Mammary microvascular endothelial cell (primary cell): ENCODE results near the gene COPS6. TPM values are rescaled to one million over a fixed set of nuclear protein-coding genes. Genes with fewer than 3 reads are reported as not detected.

Source experiments
- total RNA-seq: library from RNA; depleted of rRNA; stranded (reverse); fragments of >200 nt; gene quantifications from 2 replicates; pipeline ENCODE4 v1.2.3, GENCODE V29; 2015

Gene COPS6
- 102 and 125 TPM in 2 replicates for total RNA-seq

GRCh38 chr7:100088621-100089457 is at the start of gene COPS6:
TSS of gene COPS6 (plus strand) at chr7:100088969. CDS start at chr7:100088991, 22 bp downstream.

GRCh38 chr7:100049441-100050291 is 39.1 kb upstream of the COPS6 start, which contains the start of gene ZSCAN21:
TSS of gene ZSCAN21 (plus strand) at chr7:100049774. CDS start at chr7:100057007, 7,233 bp downstream.

GRCh38 chr7:100081535-100082102 is 7.2 kb upstream of the COPS6 start, which contains the start of gene ZNF3:
TSS of gene ZNF3 (minus strand) at chr7:100081723. CDS start at chr7:100077357, 4,366 bp downstream.

GRCh38 chr7:100101016-100101862 is 12.5 kb downstream of the COPS6 start, which contains the start of the genes AP4M1 and MCM7:
TSS of gene AP4M1 (plus strand) at chr7:100101643. CDS start at chr7:100101715, 72 bp downstream.
TSS of gene MCM7 (minus strand) at chr7:100101397. CDS start at chr7:100101294, 103 bp downstream.

GRCh38 chr7:100119072-100119969 is 30.6 kb downstream of the COPS6 start, which contains the start of the genes CNPY4 and TAF6:
TSS of gene CNPY4 (plus strand) at chr7:100119634. CDS start at chr7:100119745, 111 bp downstream.
TSS of gene TAF6 (minus strand) at chr7:100119358. CDS start at chr7:100114209, 5,149 bp downstream.

GRCh38 chr7:100126931-100127865 is 38.4 kb downstream of the COPS6 start, which contains the start of gene MBLAC1:
TSS of gene MBLAC1 (plus strand) at chr7:100126967. CDS start at chr7:100127396, 429 bp downstream.

Other genes starting within 250 kb of the COPS6 start
- not detected in 2 replicates for gene OR2AE1, start 211.9 kb upstream of the COPS6 start, total RNA-seq
- gene TRIM4, start 169.4 kb upstream of the COPS6 start, total RNA-seq = 24.0 and 25.8 TPM in 2 replicates
- not detected in 2 replicates for gene GJC3, start 159.3 kb upstream of the COPS6 start, total RNA-seq
- not detected in 2 replicates for gene AZGP1, start 112.9 kb upstream of the COPS6 start, total RNA-seq
- gene ZKSCAN1, start 73.4 kb upstream of the COPS6 start, total RNA-seq = 11.3 and 13.6 TPM in 2 replicates
- 6.1 and 8.3 TPM in 2 replicates for gene ZSCAN21, start 39.2 kb upstream of the COPS6 start, total RNA-seq
- 19.1 and 21.1 TPM in 2 replicates for gene ZNF3, start 7.2 kb upstream of the COPS6 start, total RNA-seq
- 149 and 155 TPM in 2 replicates for gene MCM7, start 12.4 kb downstream of the COPS6 start, total RNA-seq
- 16.1 and 18.5 TPM in 2 replicates for gene AP4M1, start 12.7 kb downstream of the COPS6 start, total RNA-seq
- gene TAF6, start 30.4 kb downstream of the COPS6 start, total RNA-seq = 56.0 and 63.9 TPM in 2 replicates
- 23.8 and 25.7 TPM in 2 replicates for gene CNPY4, start 30.7 kb downstream of the COPS6 start, total RNA-seq
- gene MBLAC1, start 38.0 kb downstream of the COPS6 start, total RNA-seq = 4.7 and 5.0 TPM in 2 replicates
- 184 and 224 TPM in 2 replicates for gene LAMTOR4, start 59.9 kb downstream of the COPS6 start, total RNA-seq
- gene TRAPPC14, start 69.8 kb downstream of the COPS6 start, total RNA-seq = 4.7 and 6.3 TPM in 2 replicates
- 2.7 and 3.9 TPM in 2 replicates for gene GAL3ST4, start 79.6 kb downstream of the COPS6 start, total RNA-seq
- 0.89 and 1.00 TPM in 2 replicates for gene GPC2, start 88.4 kb downstream of the COPS6 start, total RNA-seq
- gene STAG3, start 88.9 kb downstream of the COPS6 start, total RNA-seq = 0.10 and 0.13 TPM in 2 replicates
- gene PVRIG, start 131.0 kb downstream of the COPS6 start, total RNA-seq = not detected in 2 replicates
- gene SPDYE3, start 218.7 kb downstream of the COPS6 start, total RNA-seq = 0.05 TPM in 1 of 2 replicates, not detected in the other